K562 (cell line): ENCODE data around the gene NFIC. TPM values are rescaled to one million over a fixed set of nuclear protein-coding genes. Genes with fewer than 3 reads are reported as not detected.

Experiments used
- MXI1 ChIP-seq: IDR thresholded peaks from 2 replicates; pipeline ENCODE4 v1.6.1; 2011; ENCODE audit warnings: low read depth, mild to moderate bottlenecking, improper control_type of control experiment, low read length
- ZNF583 ChIP-seq: fragments of 250-450 bp; sonication (Bioruptor Pico); IDR thresholded peaks from 2 replicates; pipeline ENCODE4 v1.4.0; 2020
- ZNF592 ChIP-seq: fragments of 450-650 bp; IDR thresholded peaks from 2 replicates; pipeline ENCODE4 v1.6.1; 2017; ENCODE audit warnings: antibody characterized with exemption, mild to moderate bottlenecking
- polyA plus RNA-seq, 8 experiments: library from polyadenylated mRNA; depleted of rRNA in 4 of 8; stranded (reverse) in 5 of 8; unstranded in 3 of 8; fragments of >200 nt; fragmentation: Nextera tagmentation in 2 of 8; fragmentation: Illumina TruSeq in 1 of 8; extraction: Ambion mirVana in 2 of 8; extraction: Trizol in 1 of 8; gene quantifications; 2 replicates each; pipeline versions ENCODE4 v1.2.1 to v1.2.3, GENCODE V29; 2011 to 2014; ENCODE audit warnings: inconsistent platforms in 1 of 8, missing spikeins in 1 of 8
- total RNA-seq, 7 experiments: library from RNA; depleted of rRNA in 6 of 7; stranded (reverse); fragments of >200 nt in 6 of 7; fragmentation: Illumina TruSeq in 2 of 7; extraction: Trizol in 2 of 7; gene quantifications; 2 replicates each; pipeline versions ENCODE4 v1.2.1 to v1.2.3, GENCODE V29; 2011 to 2021; ENCODE audit warnings: low replicate concordance in 1 of 7

NFIC gene
- total and polyA plus RNA-seq, 9 of the 15 experiments (the other 6 are each of a cell fraction or from before 2014, with no cell fraction given), result 0.71 to 62.1 (median 6.9) TPM

- no peak for TF ChIP-seq ZNF592
- TF ChIP-seq ZNF583 (CRISPR knock-in tag), result no peak
- peak; percentile 83 for TF ChIP-seq MXI1
Measured at GRCh38 chr19:3505598-3506383, 139.4 kb downstream of the NFIC start, which contains the start of gene FZR1 (continued).
